Measurements from ENCODE around the gene ATP8B4.
A peak's percentile ranks its signal among the peaks of the same experiment; 100 is the strongest.

ATP8B4 gene

DNA sequence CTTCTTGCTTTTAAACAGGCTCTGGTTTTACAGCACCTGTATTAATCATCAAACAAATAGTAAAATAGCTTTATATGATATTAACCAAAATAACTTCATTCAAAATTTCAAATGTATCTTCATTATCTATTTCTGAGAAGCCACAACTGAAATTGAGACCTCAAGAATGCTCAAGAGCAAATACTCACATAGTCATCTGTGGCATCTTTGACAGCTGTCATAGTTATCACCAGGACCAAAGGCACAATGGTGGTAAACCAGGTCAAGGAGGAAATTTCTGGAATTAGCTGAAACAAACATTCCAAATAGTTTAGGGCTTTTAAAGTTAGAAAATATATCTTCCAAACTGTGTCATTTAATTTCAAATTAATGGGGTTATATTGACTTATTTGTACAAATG, 74.6 kb downstream of the ATP8B4 start:
- DNase-seq (ENCODE audit: low read depth), result no peak
- H3K4me3 ChIP-seq (ENCODE audit: control insufficient read depth, low read depth, low read length), result no peak overlapping the region
- TF ChIP-seq, protein P1, sequence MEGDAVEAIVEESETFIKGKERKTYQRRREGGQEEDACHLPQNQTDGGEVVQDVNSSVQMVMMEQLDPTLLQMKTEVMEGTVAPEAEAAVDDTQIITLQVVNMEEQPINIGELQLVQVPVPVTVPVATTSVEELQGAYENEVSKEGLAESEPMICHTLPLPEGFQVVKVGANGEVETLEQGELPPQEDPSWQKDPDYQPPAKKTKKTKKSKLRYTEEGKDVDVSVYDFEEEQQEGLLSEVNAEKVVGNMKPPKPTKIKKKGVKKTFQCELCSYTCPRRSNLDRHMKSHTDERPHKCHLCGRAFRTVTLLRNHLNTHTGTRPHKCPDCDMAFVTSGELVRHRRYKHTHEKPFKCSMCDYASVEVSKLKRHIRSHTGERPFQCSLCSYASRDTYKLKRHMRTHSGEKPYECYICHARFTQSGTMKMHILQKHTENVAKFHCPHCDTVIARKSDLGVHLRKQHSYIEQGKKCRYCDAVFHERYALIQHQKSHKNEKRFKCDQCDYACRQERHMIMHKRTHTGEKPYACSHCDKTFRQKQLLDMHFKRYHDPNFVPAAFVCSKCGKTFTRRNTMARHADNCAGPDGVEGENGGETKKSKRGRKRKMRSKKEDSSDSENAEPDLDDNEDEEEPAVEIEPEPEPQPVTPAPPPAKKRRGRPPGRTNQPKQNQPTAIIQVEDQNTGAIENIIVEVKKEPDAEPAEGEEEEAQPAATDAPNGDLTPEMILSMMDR (conservative IDR thresholded peaks at IDR 0.05; ENCODE audit: control insufficient read depth, insufficient read depth, low read depth, low read length), result no peak

DNA sequence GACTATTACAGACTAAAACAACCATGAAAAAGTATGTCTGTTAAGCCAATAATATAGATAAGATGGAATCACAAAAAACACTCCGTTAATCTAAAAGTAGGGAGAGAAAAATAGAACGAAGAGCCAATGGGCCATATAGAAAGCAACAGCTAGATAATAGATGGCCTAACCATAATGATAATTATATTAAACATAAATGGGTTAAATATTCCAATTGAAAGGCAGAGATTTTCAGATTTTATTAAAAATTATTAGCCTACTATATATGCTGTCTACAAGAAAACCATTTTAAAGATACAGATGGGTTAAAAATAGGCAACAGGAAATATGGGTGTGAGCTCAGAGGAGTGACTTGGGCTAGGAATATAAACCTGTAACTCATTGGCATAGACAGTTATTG, 76.3 kb downstream of the ATP8B4 start:
- TF ChIP-seq, protein P1 (conservative IDR thresholded peaks at IDR 0.05; ENCODE audit: control insufficient read depth, insufficient read depth, low read depth, low read length), result no peak
- H3K4me3 ChIP-seq (ENCODE audit: control insufficient read depth, low read depth, low read length), result no peak overlapping the region
- DNase-seq (ENCODE audit: low read depth), result no peak

DNA sequence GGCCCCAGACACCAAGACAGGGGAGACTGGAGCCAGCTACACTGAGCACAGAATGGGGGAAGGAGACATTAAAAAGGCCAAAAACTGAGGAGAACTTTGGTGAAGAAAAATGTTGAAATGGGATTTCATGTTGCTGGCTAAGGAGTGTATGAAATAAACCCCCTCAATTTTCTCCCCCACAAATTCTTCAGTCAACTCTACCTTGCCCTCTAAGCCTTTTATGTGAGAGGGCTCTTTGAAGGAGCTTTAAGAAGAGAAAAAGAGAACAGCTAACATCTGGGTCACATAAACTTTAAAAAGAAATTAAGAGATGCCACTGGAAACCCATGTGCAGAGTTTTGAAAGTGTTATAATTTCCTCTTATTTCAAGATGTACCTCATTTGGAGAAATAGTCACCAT, 88.6 kb downstream of the ATP8B4 start:
- no peak overlapping the region for H3K4me3 ChIP-seq (ENCODE audit: control insufficient read depth, low read depth, low read length)
- TF ChIP-seq, protein P1 (conservative IDR thresholded peaks at IDR 0.05; ENCODE audit: control insufficient read depth, insufficient read depth, low read depth, low read length), result no peak
- no peak for DNase-seq (ENCODE audit: low read depth)

DNA sequence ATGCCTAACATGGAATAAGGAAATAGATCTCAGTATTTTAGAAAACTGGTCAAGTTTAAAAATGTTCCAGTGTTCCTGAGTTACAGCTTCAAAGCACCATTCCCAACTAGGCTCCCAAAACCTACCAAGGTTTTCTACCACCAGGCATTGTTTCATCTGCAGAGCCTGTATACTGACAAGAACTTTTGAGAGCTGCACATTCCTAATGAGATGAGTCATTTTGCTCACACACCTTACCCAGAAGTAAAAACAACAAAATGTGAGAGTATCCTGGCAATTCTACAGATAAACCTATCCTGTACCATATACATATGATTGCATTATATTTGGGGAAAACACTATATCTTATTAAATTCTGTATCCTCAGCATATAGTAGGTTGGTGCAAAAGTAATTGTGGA, 90.7 kb downstream of the ATP8B4 start:
- DNase-seq (ENCODE audit: low read depth), result no peak
- TF ChIP-seq, protein P1 (conservative IDR thresholded peaks at IDR 0.05; ENCODE audit: control insufficient read depth, insufficient read depth, low read depth, low read length), result no peak
- no peak overlapping the region for H3K4me3 ChIP-seq (ENCODE audit: control insufficient read depth, low read depth, low read length)

DNA sequence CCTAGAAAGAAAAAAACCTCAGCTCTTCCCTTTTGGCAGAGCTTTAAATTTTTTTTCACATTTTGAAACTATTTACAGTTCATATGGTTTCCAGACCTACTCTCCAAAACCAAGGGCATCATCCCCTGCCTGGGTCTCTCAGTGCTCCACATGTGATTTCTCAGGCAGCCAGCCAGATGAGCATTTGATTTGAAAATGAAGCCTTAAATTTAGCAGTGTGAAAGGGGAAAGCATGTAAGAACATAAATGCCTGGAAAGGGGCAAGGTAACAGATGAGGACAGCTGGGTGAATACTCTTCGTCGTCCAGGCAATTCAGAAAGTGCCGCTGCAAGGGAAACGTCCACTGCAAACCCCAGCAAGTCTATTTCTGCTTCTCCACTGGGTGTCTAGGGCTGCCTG, 94.8 kb downstream of the ATP8B4 start:
- TF ChIP-seq, protein P1 (conservative IDR thresholded peaks at IDR 0.05; ENCODE audit: control insufficient read depth, insufficient read depth, low read depth, low read length), result no peak
- DNase-seq (ENCODE audit: low read depth), result peak; percentile 61

DNA sequence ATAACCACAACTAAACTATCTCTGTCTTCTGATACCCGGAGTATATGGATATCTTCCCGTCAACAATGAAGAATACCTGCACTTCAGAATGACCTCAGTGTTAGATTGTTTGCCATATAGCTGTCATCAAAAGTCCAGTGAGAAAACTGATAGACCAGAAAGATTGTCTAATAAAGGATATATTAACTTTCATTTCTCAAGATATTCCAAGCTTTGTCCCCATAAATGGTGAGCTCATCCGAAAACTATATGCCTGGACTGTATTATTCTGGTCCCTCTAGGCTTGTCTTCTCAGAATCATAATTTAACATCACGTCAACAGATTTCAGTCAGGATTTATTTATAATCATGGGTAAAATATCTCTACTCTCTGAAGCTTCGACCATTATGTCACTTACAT, 100.5 kb downstream of the ATP8B4 start:
- DNase-seq (ENCODE audit: low read depth), result no peak
- H3K4me3 ChIP-seq (ENCODE audit: control insufficient read depth, low read depth, low read length), result no peak overlapping the region
- TF ChIP-seq, protein P1 (conservative IDR thresholded peaks at IDR 0.05; ENCODE audit: control insufficient read depth, insufficient read depth, low read depth, low read length), result no peak

More for the DNA sequence above, 94.8 kb downstream of the ATP8B4 start:
- H3K4me3 ChIP-seq (ENCODE audit: control insufficient read depth, low read depth, low read length), result no peak overlapping the region

DNA sequence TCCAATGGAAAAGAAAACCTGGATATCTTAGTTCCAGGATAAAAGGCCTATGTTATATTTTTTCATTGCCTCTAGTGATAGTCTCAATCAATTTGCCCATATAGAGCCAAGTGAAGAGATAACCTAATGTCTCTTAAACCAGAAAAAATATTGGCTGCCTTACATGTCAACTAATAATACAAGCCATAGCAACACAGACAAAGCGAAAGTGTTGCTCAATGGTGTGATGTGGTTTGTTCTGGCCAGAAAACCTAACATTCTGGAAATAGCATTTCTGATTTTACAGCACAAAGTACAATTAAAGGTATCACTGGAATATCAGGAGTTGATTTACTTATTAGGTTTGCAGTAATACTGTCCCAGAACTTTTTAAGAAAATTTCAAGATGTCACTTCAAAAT, 101.5 kb downstream of the ATP8B4 start:
- TF ChIP-seq, protein P1 (conservative IDR thresholded peaks at IDR 0.05; ENCODE audit: control insufficient read depth, insufficient read depth, low read depth, low read length), result no peak
- peak; percentile 35 for DNase-seq (ENCODE audit: low read depth)
- H3K4me3 ChIP-seq (ENCODE audit: control insufficient read depth, low read depth, low read length), result no peak overlapping the region

Measured in fibroblast of mammary gland (primary cell).